Upper lobe of left lung (tissue), 6 donors: Measurements from ENCODE around the gene HNRNPAB. TPM values are rescaled to one million over a fixed set of nuclear protein-coding genes. Genes with fewer than 3 reads are reported as not detected.

Experiments
- ATAC-seq, 2 donors: fragments of 200-7000 bp; cut with Tn5 transposase; one replicate each; pipeline ENCODE4 v1.9.1; 2022; ENCODE audit warnings: mild to moderate bottlenecking in 2 of 2, moderate library complexity in 2 of 2; ENCODE audit not compliant: low FRiP score in 2 of 2
- DNase-seq, 2 donors: peaks; one replicate each; pipeline ENCODE4 v3.0.0-alpha.2; 2019 to 2020
- H3K27ac ChIP-seq, 4 donors: fragments of 200-600 bp; sonication (generic); one replicate each; pipeline ENCODE4 v1.5.1; 2016 to 2019
- H3K27me3 ChIP-seq, 4 donors: fragments of 200-600 bp; sonication (generic); one replicate each; pipeline ENCODE4 v1.5.1; 2017 to 2019
- H3K36me3 ChIP-seq, 4 donors: fragments of 200-600 bp; sonication (generic); one replicate each; pipeline ENCODE4 v1.5.1; 2016 to 2019
- H3K4me1 ChIP-seq, 4 donors: fragments of 200-600 bp; sonication (generic); one replicate each; pipeline ENCODE4 v1.5.1; 2018 to 2019
- H3K4me3 ChIP-seq, 4 donors: fragments of 200-600 bp; sonication (generic); one replicate each; pipeline ENCODE4 v1.5.1; 2017 to 2019; ENCODE audit warnings: mild to moderate bottlenecking in 2 of 4, moderate library complexity in 1 of 4
- H3K9me3 ChIP-seq, 4 donors: fragments of 200-600 bp; sonication (generic); one replicate each; pipeline ENCODE4 v1.5.1; 2018 to 2019
- EP300 ChIP-seq, 4 donors: sonication (generic); formaldehyde crosslinking; IDR thresholded peaks; one replicate each; pipeline ENCODE4 v1.5.1; 2017; ENCODE audit warnings: antibody characterized with exemption in 4 of 4, control low read depth in 2 of 4
- POLR2A ChIP-seq, 4 donors: fragments of 450-650 bp; IDR thresholded peaks; one replicate each; pipeline ENCODE4 v1.5.1; 2016 to 2017; ENCODE audit warnings: antibody characterized with exemption in 4 of 4, mild to moderate bottlenecking in 2 of 4
- POLR2AphosphoS5 ChIP-seq, 2 donors: sonication (generic); formaldehyde crosslinking; IDR thresholded peaks; one replicate each; pipeline ENCODE4 v1.5.1; 2017; ENCODE audit warnings: antibody characterized with exemption in 2 of 2
- WGBS, 2 donors: methylation state at CpG; one replicate each; pipeline ENCODE4 v1.1.5; 2017 to 2018; 5-methylcytosine and 5-hydroxymethylcytosine counted together
- total RNA-seq, 6 donors: library from RNA; depleted of rRNA in 4 of 6; stranded (reverse); fragments of >200 nt in 4 of 6; gene quantifications; one replicate each; pipeline versions ENCODE4 v1.1.0 to v1.2.1, GENCODE V29; 2016 to 2021
- TF ChIP-seq, protein P1 (sequence below), 6 experiments: fragments of 450-650 bp in 4 of 6; fragments of 200-600 bp in 2 of 6; sonication (generic) in 2 of 6; IDR thresholded peaks; one replicate each; pipeline ENCODE4 v1.5.1; 2016 to 2019; ENCODE audit warnings: antibody characterized with exemption in 6 of 6
- donor health status: DM: no; HTN: no; CAD: no; lungs with moderate emphysema.
- donor health status: DM: no; HTN: yes; CAD: no; lungs with severe emphysema.

Gene HNRNPAB
- total RNA-seq, 6 donors from 2014 or later, result 61.8 to 133 (median 97.7) TPM

DNA sequence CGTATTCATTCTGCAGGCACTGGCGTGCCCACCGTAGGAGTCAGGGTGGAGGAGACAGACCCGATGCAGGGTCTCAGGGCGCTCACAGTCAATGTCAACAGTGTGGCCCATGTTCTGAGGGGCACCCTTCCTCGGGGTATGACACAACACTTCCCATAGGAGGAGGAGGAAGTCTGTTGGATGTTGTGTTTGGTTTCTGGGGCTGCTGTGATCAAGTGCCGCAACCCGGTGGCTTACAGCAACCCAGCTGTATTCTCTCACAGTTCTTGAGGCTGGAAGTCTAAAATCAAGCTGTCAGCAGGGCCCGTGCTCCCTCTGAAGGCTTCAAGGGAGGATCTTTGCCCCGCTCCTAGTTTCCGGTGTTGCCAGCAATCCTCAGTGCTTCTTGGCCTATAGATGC, 5.6 kb upstream of the HNRNPAB start:
- DNase-seq (no peak), ATAC-seq (no peak)
- Histone ChIP-seq H3K27ac (no peak overlapping the region), H3K27me3 (no peaks in the 10 kb centered on the region), H3K4me1 (peaks cover 0 to 3% (median 1%) of the 10 kb centered on the region in 4 donors), H3K4me3 (no peak overlapping the region), H3K9me3 (no peaks in the 10 kb centered on the region), H3K36me3 (no peaks in the 10 kb centered on the region)
- WGBS, 2 donors, result 66% methylated on average over 11 of the region's 11 CpGs
- TF ChIP-seq, protein P1, sequence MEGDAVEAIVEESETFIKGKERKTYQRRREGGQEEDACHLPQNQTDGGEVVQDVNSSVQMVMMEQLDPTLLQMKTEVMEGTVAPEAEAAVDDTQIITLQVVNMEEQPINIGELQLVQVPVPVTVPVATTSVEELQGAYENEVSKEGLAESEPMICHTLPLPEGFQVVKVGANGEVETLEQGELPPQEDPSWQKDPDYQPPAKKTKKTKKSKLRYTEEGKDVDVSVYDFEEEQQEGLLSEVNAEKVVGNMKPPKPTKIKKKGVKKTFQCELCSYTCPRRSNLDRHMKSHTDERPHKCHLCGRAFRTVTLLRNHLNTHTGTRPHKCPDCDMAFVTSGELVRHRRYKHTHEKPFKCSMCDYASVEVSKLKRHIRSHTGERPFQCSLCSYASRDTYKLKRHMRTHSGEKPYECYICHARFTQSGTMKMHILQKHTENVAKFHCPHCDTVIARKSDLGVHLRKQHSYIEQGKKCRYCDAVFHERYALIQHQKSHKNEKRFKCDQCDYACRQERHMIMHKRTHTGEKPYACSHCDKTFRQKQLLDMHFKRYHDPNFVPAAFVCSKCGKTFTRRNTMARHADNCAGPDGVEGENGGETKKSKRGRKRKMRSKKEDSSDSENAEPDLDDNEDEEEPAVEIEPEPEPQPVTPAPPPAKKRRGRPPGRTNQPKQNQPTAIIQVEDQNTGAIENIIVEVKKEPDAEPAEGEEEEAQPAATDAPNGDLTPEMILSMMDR (IDR thresholded peaks at IDR 0.05), result no peak
- TF ChIP-seq POLR2AphosphoS5 (IDR thresholded peaks at IDR 0.05) (no peak), POLR2A (IDR thresholded peaks at IDR 0.05) (no peak), EP300 (IDR thresholded peaks at IDR 0.05) (no peak)

DNA sequence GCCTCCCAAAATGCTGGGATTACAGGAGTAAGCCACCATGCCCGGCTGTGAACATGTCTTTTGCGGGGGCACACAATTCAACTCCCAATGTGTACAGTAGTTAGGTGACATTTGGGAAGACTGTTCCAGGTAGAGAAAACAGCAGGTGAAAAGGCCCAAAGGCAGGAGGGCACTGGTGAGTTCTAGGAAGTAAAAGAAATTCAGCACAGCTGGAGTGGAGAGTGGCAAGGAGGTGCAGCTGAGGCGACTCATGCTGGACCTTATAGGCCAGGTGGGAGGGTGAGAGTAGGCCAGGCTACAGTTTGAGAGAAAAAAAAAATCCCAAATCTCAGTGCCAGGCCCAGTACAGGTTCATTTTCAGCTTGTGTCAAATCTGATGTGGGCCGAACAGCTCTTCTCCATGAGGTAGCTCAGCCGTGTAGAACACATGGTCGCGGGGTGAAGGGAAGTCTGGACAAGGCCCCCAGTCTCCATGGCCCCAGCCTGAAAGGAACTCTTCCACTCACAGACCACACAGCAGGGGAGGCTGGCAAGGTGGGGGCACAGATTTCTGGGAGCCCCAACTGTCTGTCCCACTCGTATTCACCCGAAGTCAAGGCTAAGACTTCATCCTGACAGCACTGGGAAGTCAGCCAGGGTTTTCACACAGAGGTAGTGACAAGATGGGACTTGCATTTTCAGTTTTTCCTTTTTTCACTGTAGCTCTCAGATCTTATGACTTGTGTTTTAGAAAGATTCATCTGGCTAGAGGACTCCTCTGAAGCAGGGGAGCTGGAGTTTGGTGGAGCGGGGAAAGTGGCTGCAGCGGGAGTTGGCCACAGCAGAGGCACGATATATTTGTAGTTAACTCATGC, 4.5 kb upstream of the HNRNPAB start:
- no peak for ATAC-seq
- Histone ChIP-seq H3K4me1 (peaks cover 0 to 6% (median 3%) of the 10 kb centered on the region in 4 donors), H3K27ac (no peak overlapping the region), H3K9me3 (no peaks in the 10 kb centered on the region), H3K36me3 (no peaks in the 10 kb centered on the region), H3K27me3 (no peaks in the 10 kb centered on the region), H3K4me3 (no peak overlapping the region)
- WGBS, 2 donors, result 80 to 88% methylated on average over 12 of the region's 12 CpGs
- no peak for DNase-seq
- TF ChIP-seq EP300 (IDR thresholded peaks at IDR 0.05), result no peak
- no peak for TF ChIP-seq POLR2AphosphoS5 (IDR thresholded peaks at IDR 0.05)
- TF ChIP-seq POLR2A (IDR thresholded peaks at IDR 0.05), result no peak
- TF ChIP-seq, protein P1 (IDR thresholded peaks at IDR 0.05), result no peak

DNA sequence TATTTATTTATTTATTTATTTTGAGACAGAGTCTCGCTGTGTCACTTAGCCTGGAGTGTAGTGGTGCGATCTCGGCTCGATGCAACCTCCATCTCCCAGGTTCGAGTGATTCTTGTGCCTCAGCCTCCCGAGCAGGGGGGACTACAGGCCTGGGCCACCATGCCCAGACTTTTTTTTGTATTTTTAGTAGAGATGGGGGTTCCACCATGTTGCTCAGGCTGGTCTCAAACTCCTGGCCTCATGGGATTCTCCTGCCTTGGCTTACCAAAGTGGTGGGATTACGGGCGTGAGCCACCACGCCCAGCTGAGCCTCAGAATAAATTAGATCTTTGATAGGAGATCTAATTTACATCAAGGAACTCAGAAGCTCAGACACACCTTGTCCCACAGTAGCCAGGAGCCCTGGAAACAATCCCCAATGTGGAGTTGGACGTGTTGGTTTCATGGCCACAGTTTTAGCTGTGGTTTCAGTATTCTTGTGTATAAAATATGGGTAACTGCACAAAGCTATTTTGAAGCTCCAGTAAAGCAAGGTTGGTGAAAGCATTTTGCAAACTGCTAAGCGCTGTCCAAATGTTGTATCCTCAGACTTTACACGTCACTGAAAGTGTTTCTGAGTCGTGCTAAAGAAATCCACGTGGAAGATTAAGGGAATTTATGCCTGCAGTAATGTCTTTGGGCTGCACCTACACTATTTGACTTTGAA, 3.0 kb upstream of the HNRNPAB start:
- Histone ChIP-seq H3K27me3 (no peaks in the 10 kb centered on the region), H3K9me3 (no peaks in the 10 kb centered on the region), H3K4me1 (peaks cover 10 to 17% (median 13%) of the 10 kb centered on the region in 4 donors), H3K36me3 (peaks cover 0 to 4% (median 1%) of the 10 kb centered on the region in 4 donors), H3K27ac (no peak overlapping the region), H3K4me3 (no peak overlapping the region)
- TF ChIP-seq, protein P1 (IDR thresholded peaks at IDR 0.05), result no peak
- TF ChIP-seq POLR2AphosphoS5 (IDR thresholded peaks at IDR 0.05) (no peak), POLR2A (IDR thresholded peaks at IDR 0.05) (no peak), EP300 (IDR thresholded peaks at IDR 0.05) (no peak)
- ATAC-seq (no peak), DNase-seq (no peak)
- 84 to 90% methylated on average over 14 of the region's 14 CpGs for WGBS, 2 donors

DNA sequence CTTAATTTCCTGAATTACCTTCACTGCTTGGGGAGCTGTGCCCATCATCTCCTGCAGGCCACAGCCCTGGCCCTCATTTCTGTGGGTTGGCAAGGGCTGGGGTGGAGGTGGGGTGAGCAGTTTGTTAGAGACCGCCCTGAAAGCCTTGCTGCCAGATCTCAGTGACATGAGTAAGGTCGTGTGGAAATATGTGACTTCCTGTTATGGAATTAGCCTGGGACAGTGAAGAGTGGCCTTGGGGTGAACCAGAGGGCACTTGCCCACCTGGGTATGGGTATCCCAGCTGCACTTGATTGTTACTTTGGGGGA, 2.5 kb upstream of the HNRNPAB start:
- ATAC-seq (no peak), DNase-seq (no peak)
- Histone ChIP-seq H3K27me3 (no peaks in the 10 kb centered on the region), H3K36me3 (peaks cover 0 to 9% (median 6%) of the 10 kb centered on the region in 4 donors), H3K27ac (no peak overlapping the region), H3K9me3 (no peaks in the 10 kb centered on the region), H3K4me3 (no peak overlapping the region), H3K4me1 (peaks cover 15 to 22% (median 18%) of the 10 kb centered on the region in 4 donors)
- 28 to 39% methylated on average over 2 of the region's 2 CpGs for WGBS, 2 donors
- no peak for TF ChIP-seq POLR2A (IDR thresholded peaks at IDR 0.05)
- TF ChIP-seq, protein P1 (IDR thresholded peaks at IDR 0.05), result no peak
- TF ChIP-seq EP300 (IDR thresholded peaks at IDR 0.05), result no peak
- TF ChIP-seq POLR2AphosphoS5 (IDR thresholded peaks at IDR 0.05), result no peak
